ENCODE data around the gene ZHX3.

GRCh38 chr20:41278936-41279335 is 38.6 kb downstream of the ZHX3 start:
- no peak for TF ChIP-seq CTCF (IDR thresholded peaks at IDR 0.05; ENCODE audit: low read depth, low read length, poor library complexity, severe bottlenecking)
- no peak for TF ChIP-seq EZH2phosphoT487 (IDR thresholded peaks at IDR 0.05; ENCODE audit: borderline replicate concordance, low read length)

Data from DOHH2 (cell line).